HepG2 (cell line): ENCODE measurements around the gene SLC35F1. TPM values are rescaled to one million over a fixed set of nuclear protein-coding genes. Genes with fewer than 3 reads are reported as not detected.

Source experiments
- HNRNPUL1 ChIP-seq: fragments of 200-400 bp; formaldehyde crosslinking; IDR thresholded peaks from 2 replicates; pipeline ENCODE4 v1.6.1; 2017; ENCODE audit warnings: low read depth, mild to moderate bottlenecking, low read length, moderate library complexity
- NAIF1 ChIP-seq: sonication (generic); formaldehyde crosslinking; IDR thresholded peaks from 2 replicates; pipeline ENCODE4 v1.5.0; 2020; ENCODE audit warnings: mild to moderate bottlenecking, missing genetic modification reagents, borderline replicate concordance
- NFYB ChIP-seq: sonication (generic); formaldehyde crosslinking; IDR thresholded peaks from 2 replicates; pipeline ENCODE4 v1.4.0; 2020; ENCODE audit warnings: missing genetic modification reagents
- NR3C1 ChIP-seq: sonication (generic); formaldehyde crosslinking; IDR thresholded peaks from 2 replicates; pipeline ENCODE4 v1.4.0; 2020; ENCODE audit warnings: missing genetic modification reagents
- ZBED4 ChIP-seq: sonication (generic); formaldehyde crosslinking; IDR thresholded peaks from 2 replicates; pipeline ENCODE4 v1.4.0; 2020; ENCODE audit warnings: missing genetic modification reagents, borderline replicate concordance
- ZNF143 ChIP-seq: sonication (generic); formaldehyde crosslinking; IDR thresholded peaks from 2 replicates; pipeline ENCODE4 v1.4.0; 2020; ENCODE audit warnings: missing genetic modification reagents
- ZNF567 ChIP-seq: sonication (generic); formaldehyde crosslinking; IDR thresholded peaks from 2 replicates; pipeline ENCODE4 v1.8.1; 2023; ENCODE audit warnings: mild to moderate bottlenecking, missing genetic modification reagents, borderline replicate concordance
- ZNF607 ChIP-seq: sonication (generic); formaldehyde crosslinking; IDR thresholded peaks from 2 replicates; pipeline ENCODE4 v1.5.1; 2020; ENCODE audit warnings: missing genetic modification reagents, mild to moderate bottlenecking, borderline replicate concordance
- ZNF761 ChIP-seq: sonication (generic); formaldehyde crosslinking; conservative IDR thresholded peaks from 2 replicates; pipeline ENCODE4 v1.4.0; 2020; ENCODE audit warnings: mild to moderate bottlenecking, missing genetic modification reagents
- ZNF770 ChIP-seq: sonication (generic); formaldehyde crosslinking; IDR thresholded peaks from 2 replicates; pipeline ENCODE4 v1.5.0; 2020; ENCODE audit warnings: mild to moderate bottlenecking, missing genetic modification reagents
- polyA plus RNA-seq, 8 experiments: library from polyadenylated mRNA; depleted of rRNA in 3 of 8; stranded (reverse) in 7 of 8; unstranded in 1 of 8; fragments of >200 nt; fragmentation: Illumina TruSeq in 4 of 8; extraction: Trizol in 4 of 8; gene quantifications; 2 replicates each; pipeline versions ENCODE4 v1.2.1 to v1.2.3, GENCODE V29; 2011 to 2016; ENCODE audit warnings: low read depth in 4 of 8, missing spikeins in 1 of 8, mixed read lengths in 1 of 8; ENCODE audit not compliant: insufficient read depth in 1 of 8
- total RNA-seq, 5 experiments: library from RNA; depleted of rRNA; stranded (reverse); fragments of >200 nt; fragmentation: Illumina TruSeq; extraction: Trizol; gene quantifications; 2 replicates each; pipeline ENCODE4 v1.2.3, GENCODE V29; 2016; ENCODE audit warnings: low read depth in 1 of 5
- TF ChIP-seq, protein P1 (sequence below), 2 experiments: sonication (generic) in 1 of 2; formaldehyde crosslinking in 1 of 2; IDR thresholded peaks; 2 replicates each; pipeline versions ENCODE4 v1.6.1 to v1.9.0; 2014 to 2022; ENCODE audit warnings: antibody characterized with exemption in 1 of 2, borderline replicate concordance in 1 of 2, inconsistent platforms in 1 of 2, low read depth in 1 of 2, missing genetic modification reagents in 1 of 2
- TF ChIP-seq, protein P2 (sequence below): sonication (generic); formaldehyde crosslinking; IDR thresholded peaks from 2 replicates; pipeline ENCODE4 v1.4.0; 2020; ENCODE audit warnings: mild to moderate bottlenecking, missing genetic modification reagents
- TF ChIP-seq, protein P3 (sequence below): IDR thresholded peaks from 2 replicates; pipeline ENCODE4 v1.6.1; 2018; ENCODE audit warnings: missing genetic modification reagents, mild to moderate bottlenecking, missing compliant biosample characterization

The SLC35F1 gene
- total and polyA plus RNA-seq, 2 of the 13 experiments (the other 11 are each of a cell fraction or from before 2014, with no cell fraction given): 0.01 TPM; not detected in 1

DNA sequence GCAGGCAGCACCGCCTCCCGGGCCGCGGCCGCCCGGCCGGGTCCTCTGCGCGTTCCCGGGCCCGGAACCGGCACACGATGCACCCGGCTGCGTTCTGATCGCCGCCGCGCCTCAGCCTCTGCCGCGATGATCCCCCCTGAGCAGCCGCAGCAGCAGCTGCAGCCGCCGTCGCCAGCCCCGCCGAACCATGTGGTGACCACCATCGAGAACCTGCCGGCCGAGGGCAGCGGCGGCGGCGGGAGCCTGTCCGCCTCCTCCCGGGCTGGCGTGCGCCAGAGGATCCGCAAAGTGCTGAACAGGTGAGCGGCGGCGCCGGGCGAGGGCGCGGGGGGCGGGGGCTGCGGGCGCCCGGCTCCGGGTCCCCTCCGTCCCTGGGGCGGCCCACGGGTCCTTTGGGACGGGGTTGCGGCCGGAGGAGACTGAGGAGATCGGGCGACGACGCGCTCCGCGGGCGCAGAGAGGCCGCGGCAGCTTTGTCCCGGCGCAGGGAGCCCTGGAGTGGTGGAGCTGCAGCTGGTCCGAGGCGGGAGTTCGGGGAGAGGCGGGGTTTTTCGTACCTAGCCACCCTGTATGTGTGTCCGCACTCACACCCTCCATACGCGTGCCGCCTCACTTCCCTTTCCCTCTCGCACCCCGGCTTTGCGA is 659 bp downstream of the SLC35F1 start (continued):
- TF ChIP-seq, protein P1, sequence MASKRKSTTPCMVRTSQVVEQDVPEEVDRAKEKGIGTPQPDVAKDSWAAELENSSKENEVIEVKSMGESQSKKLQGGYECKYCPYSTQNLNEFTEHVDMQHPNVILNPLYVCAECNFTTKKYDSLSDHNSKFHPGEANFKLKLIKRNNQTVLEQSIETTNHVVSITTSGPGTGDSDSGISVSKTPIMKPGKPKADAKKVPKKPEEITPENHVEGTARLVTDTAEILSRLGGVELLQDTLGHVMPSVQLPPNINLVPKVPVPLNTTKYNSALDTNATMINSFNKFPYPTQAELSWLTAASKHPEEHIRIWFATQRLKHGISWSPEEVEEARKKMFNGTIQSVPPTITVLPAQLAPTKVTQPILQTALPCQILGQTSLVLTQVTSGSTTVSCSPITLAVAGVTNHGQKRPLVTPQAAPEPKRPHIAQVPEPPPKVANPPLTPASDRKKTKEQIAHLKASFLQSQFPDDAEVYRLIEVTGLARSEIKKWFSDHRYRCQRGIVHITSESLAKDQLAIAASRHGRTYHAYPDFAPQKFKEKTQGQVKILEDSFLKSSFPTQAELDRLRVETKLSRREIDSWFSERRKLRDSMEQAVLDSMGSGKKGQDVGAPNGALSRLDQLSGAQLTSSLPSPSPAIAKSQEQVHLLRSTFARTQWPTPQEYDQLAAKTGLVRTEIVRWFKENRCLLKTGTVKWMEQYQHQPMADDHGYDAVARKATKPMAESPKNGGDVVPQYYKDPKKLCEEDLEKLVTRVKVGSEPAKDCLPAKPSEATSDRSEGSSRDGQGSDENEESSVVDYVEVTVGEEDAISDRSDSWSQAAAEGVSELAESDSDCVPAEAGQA (IDR thresholded peaks at IDR 0.05; ENCODE audit: low read depth): no peak
- TF ChIP-seq, protein P1 (CRISPR knock-in tag; IDR thresholded peaks at IDR 0.05; ENCODE audit: borderline replicate concordance): no peak
- TF ChIP-seq HNRNPUL1: no peak
- TF ChIP-seq ZNF607: no peak; the same call in 1 of the 2 replicates
- no peak for TF ChIP-seq NFYB
- TF ChIP-seq ZBED4 (CRISPR knock-in tag): no peak
- no peak for TF ChIP-seq ZNF770 (CRISPR knock-in tag)
- 0 out of 2 replicates have a peak, but pooled peaks have one; percentile 34 for TF ChIP-seq ZNF567
- TF ChIP-seq NR3C1: no peak
- no peak for TF ChIP-seq ZNF143 (CRISPR knock-in tag)
- TF ChIP-seq, protein P2, sequence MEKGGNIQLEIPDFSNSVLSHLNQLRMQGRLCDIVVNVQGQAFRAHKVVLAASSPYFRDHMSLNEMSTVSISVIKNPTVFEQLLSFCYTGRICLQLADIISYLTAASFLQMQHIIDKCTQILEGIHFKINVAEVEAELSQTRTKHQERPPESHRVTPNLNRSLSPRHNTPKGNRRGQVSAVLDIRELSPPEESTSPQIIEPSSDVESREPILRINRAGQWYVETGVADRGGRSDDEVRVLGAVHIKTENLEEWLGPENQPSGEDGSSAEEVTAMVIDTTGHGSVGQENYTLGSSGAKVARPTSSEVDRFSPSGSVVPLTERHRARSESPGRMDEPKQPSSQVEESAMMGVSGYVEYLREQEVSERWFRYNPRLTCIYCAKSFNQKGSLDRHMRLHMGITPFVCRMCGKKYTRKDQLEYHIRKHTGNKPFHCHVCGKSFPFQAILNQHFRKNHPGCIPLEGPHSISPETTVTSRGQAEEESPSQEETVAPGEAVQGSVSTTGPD: no peak
- TF ChIP-seq, protein P3, sequence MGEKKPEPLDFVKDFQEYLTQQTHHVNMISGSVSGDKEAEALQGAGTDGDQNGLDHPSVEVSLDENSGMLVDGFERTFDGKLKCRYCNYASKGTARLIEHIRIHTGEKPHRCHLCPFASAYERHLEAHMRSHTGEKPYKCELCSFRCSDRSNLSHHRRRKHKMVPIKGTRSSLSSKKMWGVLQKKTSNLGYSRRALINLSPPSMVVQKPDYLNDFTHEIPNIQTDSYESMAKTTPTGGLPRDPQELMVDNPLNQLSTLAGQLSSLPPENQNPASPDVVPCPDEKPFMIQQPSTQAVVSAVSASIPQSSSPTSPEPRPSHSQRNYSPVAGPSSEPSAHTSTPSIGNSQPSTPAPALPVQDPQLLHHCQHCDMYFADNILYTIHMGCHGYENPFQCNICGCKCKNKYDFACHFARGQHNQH (CRISPR knock-in tag): no peak
- TF ChIP-seq ZNF761 (CRISPR knock-in tag): no peak
- TF ChIP-seq NAIF1 (CRISPR knock-in tag): no peak
